ENCODE measurements around the gene P2RY6. TPM values are rescaled to one million over a fixed set of nuclear protein-coding genes. Genes with fewer than 3 reads are reported as not detected.

P2RY6 gene
- total and polyA plus RNA-seq, 11 donors = 0.56 to 17.7 (median 2.0) TPM

- Histone ChIP-seq H3K4me3 (peak overlapping the region in 2 of 12 donors; percentile 39 to 40), H3K4me1 (peaks cover 2 to 51% (median 29%) of the 10 kb centered on the region in 12 donors), H3K36me3 (no peaks in the 10 kb centered on the region), H3K27ac (peak overlapping the region in 1 of 12 donors; percentile 57), H3K9me3 (no peaks in the 10 kb centered on the region), H3K27me3 (peaks cover 0 to 24% (median 0%) of the 10 kb centered on the region in 9 donors)
- 72 to 82% (median 75%) methylated on average over 2 to 4 of the region's 4 CpGs for WGBS, 4 donors
- TF ChIP-seq POLR2A (IDR thresholded peaks at IDR 0.05) = no peak
- TF ChIP-seq, protein P1, sequence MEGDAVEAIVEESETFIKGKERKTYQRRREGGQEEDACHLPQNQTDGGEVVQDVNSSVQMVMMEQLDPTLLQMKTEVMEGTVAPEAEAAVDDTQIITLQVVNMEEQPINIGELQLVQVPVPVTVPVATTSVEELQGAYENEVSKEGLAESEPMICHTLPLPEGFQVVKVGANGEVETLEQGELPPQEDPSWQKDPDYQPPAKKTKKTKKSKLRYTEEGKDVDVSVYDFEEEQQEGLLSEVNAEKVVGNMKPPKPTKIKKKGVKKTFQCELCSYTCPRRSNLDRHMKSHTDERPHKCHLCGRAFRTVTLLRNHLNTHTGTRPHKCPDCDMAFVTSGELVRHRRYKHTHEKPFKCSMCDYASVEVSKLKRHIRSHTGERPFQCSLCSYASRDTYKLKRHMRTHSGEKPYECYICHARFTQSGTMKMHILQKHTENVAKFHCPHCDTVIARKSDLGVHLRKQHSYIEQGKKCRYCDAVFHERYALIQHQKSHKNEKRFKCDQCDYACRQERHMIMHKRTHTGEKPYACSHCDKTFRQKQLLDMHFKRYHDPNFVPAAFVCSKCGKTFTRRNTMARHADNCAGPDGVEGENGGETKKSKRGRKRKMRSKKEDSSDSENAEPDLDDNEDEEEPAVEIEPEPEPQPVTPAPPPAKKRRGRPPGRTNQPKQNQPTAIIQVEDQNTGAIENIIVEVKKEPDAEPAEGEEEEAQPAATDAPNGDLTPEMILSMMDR (IDR thresholded peaks at IDR 0.05) = no peak
- intact Hi-C loops (cut with DNase I) = no loop called here
- ATAC-seq (peak in 3 of 4 donors; percentile 6 to 40 (median 17)), DNase-seq (peak in 1 of 5 donors; percentile 4)
These were observed 6.8 kb upstream of the P2RY6 start for GRCh38 chr11:73265278-73265810.

DNA sequence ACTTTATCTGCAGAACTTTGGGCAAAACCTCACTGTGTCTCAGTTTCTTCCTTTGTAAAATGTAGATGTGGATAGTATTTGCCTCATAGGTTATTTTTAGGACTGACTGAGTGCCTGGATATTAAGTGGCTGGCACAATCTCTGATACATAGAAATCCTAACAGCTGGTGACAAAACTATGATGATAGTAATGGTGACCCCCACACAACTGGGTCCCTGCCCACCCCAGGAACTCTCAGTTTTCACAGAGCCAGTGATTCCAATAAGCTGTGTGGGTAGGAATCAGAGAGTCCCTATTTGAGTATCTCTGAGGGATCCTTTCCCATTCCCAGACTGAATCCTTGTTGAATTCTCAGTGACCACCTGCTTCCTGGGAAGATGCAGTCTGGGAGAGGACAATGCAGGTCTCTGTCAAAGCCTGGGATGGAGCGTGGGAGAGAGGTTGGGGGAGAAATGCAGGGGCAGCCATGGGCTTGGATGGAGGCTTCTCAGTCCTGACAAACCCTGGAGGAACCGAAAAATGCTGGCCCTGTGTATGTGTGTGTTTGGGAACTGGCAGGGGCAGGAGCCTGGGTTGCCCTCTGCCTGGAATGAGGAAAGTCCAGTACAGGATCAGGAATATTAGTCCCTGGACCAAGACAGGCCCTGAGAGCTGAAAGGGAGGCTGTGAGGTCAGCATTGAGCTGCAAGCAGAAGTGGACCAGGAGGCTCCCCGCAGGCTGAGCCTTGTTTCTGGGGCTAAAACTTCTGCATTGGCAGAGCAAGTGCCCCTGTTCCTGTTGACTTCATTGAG is 6.1 kb upstream of the P2RY6 start:
- peak in 2 of 5 donors; percentile 12 to 23 for DNase-seq
- TF ChIP-seq, protein P1 (IDR thresholded peaks at IDR 0.05) = no peak
- TF ChIP-seq POLR2A (IDR thresholded peaks at IDR 0.05) = no peak
- Histone ChIP-seq H3K4me1 (peaks cover 2 to 52% (median 30%) of the 10 kb centered on the region in 12 donors), H3K9me3 (no peaks in the 10 kb centered on the region), H3K36me3 (no peaks in the 10 kb centered on the region), H3K4me3 (no peak overlapping the region), H3K27ac (peak overlapping the region in 6 of 12 donors; percentile 13 to 57 (median 30)), H3K27me3 (peaks cover 0 to 24% (median 0%) of the 10 kb centered on the region in 9 donors)
- intact Hi-C loops (cut with DNase I) = no loop called here
- WGBS, 4 donors = 79 to 87% (median 84%) methylated on average over 2 to 3 of the region's 3 CpGs
- peak; percentile 32 to 74 (median 54) for ATAC-seq

- intact Hi-C loops (cut with DNase I) = no loop called here
- peak overlapping the region in 3 of 12 donors; percentile 13 to 57 (median 36) for H3K27ac ChIP-seq
- H3K36me3 ChIP-seq = no peaks in the 10 kb centered on the region
- H3K4me1 ChIP-seq = peaks cover 2 to 55% (median 30%) of the 10 kb centered on the region in 12 donors
- peaks cover 0 to 20% (median 0%) of the 10 kb centered on the region in 9 donors for H3K27me3 ChIP-seq
- TF ChIP-seq, protein P1 (IDR thresholded peaks at IDR 0.05) = no peak
- no peak for TF ChIP-seq POLR2A (IDR thresholded peaks at IDR 0.05)
- DNase-seq = peak in 2 of 5 donors; percentile 12 to 27
- no peak overlapping the region for H3K4me3 ChIP-seq
- WGBS, 4 donors = 54 to 67% (median 56%) methylated on average over 3 to 4 of the region's 4 CpGs
- H3K9me3 ChIP-seq = no peaks in the 10 kb centered on the region
- peak in 2 of 4 donors; percentile 13 to 23 for ATAC-seq
These were observed 5.5 kb upstream of the P2RY6 start for GRCh38 chr11:73266646-73267020.
